Fibroblast of mammary gland (primary cell): ENCODE results near the gene PCDHGA3.
"Not testable (repeated sequence)": the region's sequence is repeated elsewhere in the genome, so short reads cannot be mapped to it uniquely, and the experiment has no call there.

Experiments used
- DNase-seq: peaks from one replicate; pipeline ENCODE4 v3.0.0-alpha.2; 2010; ENCODE audit warnings: low read depth
- H3K4me3 ChIP-seq: 2 replicates; pipeline ENCODE4 v1.5.1; 2011; ENCODE audit warnings: low read depth, mild to moderate bottlenecking, low read length, moderate library complexity; ENCODE audit not compliant: control insufficient read depth
- CTCF ChIP-seq: conservative IDR thresholded peaks from 2 replicates; pipeline ENCODE4 v1.5.1; 2011; ENCODE audit warnings: low read depth, low read length, inconsistent platforms; ENCODE audit not compliant: control insufficient read depth, insufficient read depth

The PCDHGA3 gene

DNA sequence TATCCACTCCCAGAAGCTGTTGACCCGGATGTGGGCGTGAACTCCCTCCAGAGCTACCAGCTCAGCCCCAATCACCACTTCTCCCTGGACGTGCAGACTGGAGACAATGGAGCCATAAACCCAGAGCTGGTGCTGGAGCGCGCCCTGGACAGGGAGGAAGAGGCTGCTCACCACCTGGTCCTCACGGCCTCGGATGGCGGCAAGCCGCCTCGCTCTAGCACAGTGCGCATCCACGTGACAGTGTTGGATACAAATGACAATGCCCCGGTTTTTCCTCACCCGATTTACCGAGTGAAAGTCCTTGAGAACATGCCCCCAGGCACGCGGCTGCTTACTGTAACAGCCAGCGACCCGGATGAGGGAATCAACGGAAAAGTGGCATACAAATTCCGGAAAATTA lies 49.6 kb downstream of the PCDHGA3 start:
- no peak overlapping the region for H3K4me3 ChIP-seq
- TF ChIP-seq CTCF: no peak
- DNase-seq: no peak

- H3K4me3 ChIP-seq, DNase-seq: not testable (repeated sequence)
Measured at GRCh38 chr5:141394401-141395187, 51.0 kb downstream of the PCDHGA3 start.
